Smooth muscle cell (in vitro differentiated cells): Measurements from ENCODE around the gene HOXD9. TPM values are rescaled to one million over a fixed set of nuclear protein-coding genes. Genes with fewer than 3 reads are reported as not detected.

Source experiments
- DNase-seq: peaks from one replicate; lab custom pipeline; 2025; ENCODE audit not compliant: unreplicated experiment; lab: John Stamatoyannopoulos, UW
- H2AFZ ChIP-seq: fragments of 200-600 bp; sonication (generic); 2 replicates; pipeline ENCODE4 v1.6.0; 2016; ENCODE audit warnings: antibody characterized with exemption, low read depth, mild to moderate bottlenecking
- H3F3A ChIP-seq: fragments of 200-600 bp; sonication (generic); 2 replicates; pipeline ENCODE4 v1.6.0; 2017; ENCODE audit warnings: antibody characterized with exemption, low read depth
- H3K27ac ChIP-seq: fragments of 200-600 bp; sonication (generic); 2 replicates; pipeline ENCODE4 v1.5.1; 2016; ENCODE audit warnings: low read depth, mild to moderate bottlenecking
- H3K27me3 ChIP-seq: fragments of 200-600 bp; sonication (generic); 2 replicates; pipeline ENCODE4 v1.6.1; 2016; ENCODE audit warnings: low read depth, mild to moderate bottlenecking
- H3K36me3 ChIP-seq: fragments of 200-600 bp; sonication (generic); 2 replicates; pipeline ENCODE4 v1.5.1; 2016; ENCODE audit warnings: low read depth
- H3K4me1 ChIP-seq: fragments of 200-600 bp; sonication (generic); 2 replicates; pipeline ENCODE4 v1.5.1; 2016; ENCODE audit warnings: low read depth
- H3K4me2 ChIP-seq: fragments of 200-600 bp; sonication (generic); 2 replicates; pipeline ENCODE4 v1.6.0; 2016; ENCODE audit warnings: mild to moderate bottlenecking
- H3K4me3 ChIP-seq: fragments of 200-600 bp; sonication (generic); 2 replicates; pipeline ENCODE4 v1.5.1; 2016; ENCODE audit warnings: mild to moderate bottlenecking
- H3K79me2 ChIP-seq: fragments of 200-600 bp; sonication (generic); 2 replicates; pipeline ENCODE4 v1.6.0; 2016; ENCODE audit warnings: low read depth, mild to moderate bottlenecking
- H3K9ac ChIP-seq: fragments of 200-600 bp; sonication (generic); 2 replicates; pipeline ENCODE4 v1.6.0; 2016; ENCODE audit warnings: low read depth
- H3K9me3 ChIP-seq: fragments of 200-600 bp; sonication (generic); replicated peaks from 2 replicates; pipeline ENCODE4 v1.5.1; 2016; ENCODE audit warnings: low read depth
- H4K20me1 ChIP-seq: fragments of 200-600 bp; sonication (generic); 2 replicates; pipeline ENCODE4 v1.6.0; 2016; ENCODE audit warnings: low read depth
- WGBS: methylation state at CpG from one replicate; pipeline ENCODE4 v1.1.7; 2016; ENCODE audit warnings: low lambda C conversion rate; 5-methylcytosine and 5-hydroxymethylcytosine counted together
- polyA plus RNA-seq: library from polyadenylated mRNA; unstranded; fragments of >200 nt; fragmentation: Nextera tagmentation; extraction: Ambion mirVana; gene quantifications from 2 replicates; pipeline ENCODE4 v1.2.1, GENCODE V29; 2016
- total RNA-seq: library from RNA; depleted of rRNA; stranded (reverse); fragments of >200 nt; gene quantifications from 2 replicates; pipeline ENCODE4 v1.2.3, GENCODE V29; 2014
- TF ChIP-seq, protein P1 (sequence below): fragments of 200-600 bp; sonication (generic); IDR thresholded peaks from 2 replicates; pipeline ENCODE4 v1.5.1; 2017; ENCODE audit warnings: borderline replicate concordance, mild to moderate bottlenecking, antibody characterized with exemption; ENCODE audit not compliant: insufficient read depth, poor library complexity, severe bottlenecking

HOXD9 gene
- total and polyA plus RNA-seq, 2 experiments from 2014 or later, result 0.49 to 2.2 TPM

DNA sequence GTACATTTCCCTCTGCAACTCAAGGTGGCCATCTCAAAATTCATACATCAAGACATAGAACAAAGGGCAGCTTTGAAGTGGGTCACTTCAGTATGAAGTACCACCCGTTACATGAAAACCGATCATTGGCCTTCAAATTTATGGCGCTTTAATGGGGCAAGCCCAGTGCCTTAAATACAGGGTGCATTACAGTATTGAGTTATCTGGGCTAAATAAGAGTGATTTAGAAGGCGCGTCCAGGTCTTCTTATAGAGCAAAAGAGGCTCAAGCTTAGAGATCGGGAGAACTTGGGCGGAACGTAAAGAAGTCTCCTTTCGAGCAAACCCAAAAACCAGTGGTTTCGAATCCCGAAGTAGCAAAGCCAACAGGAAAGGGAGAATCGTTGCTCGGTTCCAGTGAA is 41.7 kb downstream of the HOXD9 start:
- WGBS, result 24% methylated on average over 13 of the region's 13 CpGs
- no peak overlapping the region for H3K4me3 ChIP-seq
- H3K27ac ChIP-seq, result no peak overlapping the region
- H3K9me3 ChIP-seq, result no peaks in the 10 kb centered on the region
- H3K4me2 ChIP-seq, result no peak overlapping the region
- H3K4me1 ChIP-seq, result no peaks in the 10 kb centered on the region
- H3K9ac ChIP-seq, result no peak overlapping the region
- peaks cover 100% of the 10 kb centered on the region for H3K27me3 ChIP-seq
- TF ChIP-seq, protein P1, sequence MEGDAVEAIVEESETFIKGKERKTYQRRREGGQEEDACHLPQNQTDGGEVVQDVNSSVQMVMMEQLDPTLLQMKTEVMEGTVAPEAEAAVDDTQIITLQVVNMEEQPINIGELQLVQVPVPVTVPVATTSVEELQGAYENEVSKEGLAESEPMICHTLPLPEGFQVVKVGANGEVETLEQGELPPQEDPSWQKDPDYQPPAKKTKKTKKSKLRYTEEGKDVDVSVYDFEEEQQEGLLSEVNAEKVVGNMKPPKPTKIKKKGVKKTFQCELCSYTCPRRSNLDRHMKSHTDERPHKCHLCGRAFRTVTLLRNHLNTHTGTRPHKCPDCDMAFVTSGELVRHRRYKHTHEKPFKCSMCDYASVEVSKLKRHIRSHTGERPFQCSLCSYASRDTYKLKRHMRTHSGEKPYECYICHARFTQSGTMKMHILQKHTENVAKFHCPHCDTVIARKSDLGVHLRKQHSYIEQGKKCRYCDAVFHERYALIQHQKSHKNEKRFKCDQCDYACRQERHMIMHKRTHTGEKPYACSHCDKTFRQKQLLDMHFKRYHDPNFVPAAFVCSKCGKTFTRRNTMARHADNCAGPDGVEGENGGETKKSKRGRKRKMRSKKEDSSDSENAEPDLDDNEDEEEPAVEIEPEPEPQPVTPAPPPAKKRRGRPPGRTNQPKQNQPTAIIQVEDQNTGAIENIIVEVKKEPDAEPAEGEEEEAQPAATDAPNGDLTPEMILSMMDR, result no peak
- H3K36me3 ChIP-seq, result no peaks in the 10 kb centered on the region
- no peaks in the 10 kb centered on the region for H4K20me1 ChIP-seq
- no peaks in the 10 kb centered on the region for H3K79me2 ChIP-seq
- no peak for DNase-seq
- no peaks in the 10 kb centered on the region for H3F3A ChIP-seq
- H2AFZ ChIP-seq, result no peak overlapping the region

- no peak for DNase-seq
- 4% methylated on average over 52 of the region's 52 CpGs for WGBS
- no peaks in the 10 kb centered on the region for H3K36me3 ChIP-seq
- H3K79me2 ChIP-seq, result no peaks in the 10 kb centered on the region
- H3F3A ChIP-seq, result no peaks in the 10 kb centered on the region
- H3K27me3 ChIP-seq, result peaks cover 100% of the 10 kb centered on the region
- H3K4me2 ChIP-seq, result peak overlapping the region; percentile 25
- no peak overlapping the region for H3K9ac ChIP-seq
- no peak overlapping the region for H3K4me3 ChIP-seq
- H3K9me3 ChIP-seq, result no peaks in the 10 kb centered on the region
- no peak overlapping the region for H3K27ac ChIP-seq
- H2AFZ ChIP-seq, result no peak overlapping the region
- TF ChIP-seq, protein P1, result no peak
- H3K4me1 ChIP-seq, result no peaks in the 10 kb centered on the region
- no peaks in the 10 kb centered on the region for H4K20me1 ChIP-seq
Observed at GRCh38 chr2:176164611-176165369, 42.3 kb downstream of the HOXD9 start.

DNA sequence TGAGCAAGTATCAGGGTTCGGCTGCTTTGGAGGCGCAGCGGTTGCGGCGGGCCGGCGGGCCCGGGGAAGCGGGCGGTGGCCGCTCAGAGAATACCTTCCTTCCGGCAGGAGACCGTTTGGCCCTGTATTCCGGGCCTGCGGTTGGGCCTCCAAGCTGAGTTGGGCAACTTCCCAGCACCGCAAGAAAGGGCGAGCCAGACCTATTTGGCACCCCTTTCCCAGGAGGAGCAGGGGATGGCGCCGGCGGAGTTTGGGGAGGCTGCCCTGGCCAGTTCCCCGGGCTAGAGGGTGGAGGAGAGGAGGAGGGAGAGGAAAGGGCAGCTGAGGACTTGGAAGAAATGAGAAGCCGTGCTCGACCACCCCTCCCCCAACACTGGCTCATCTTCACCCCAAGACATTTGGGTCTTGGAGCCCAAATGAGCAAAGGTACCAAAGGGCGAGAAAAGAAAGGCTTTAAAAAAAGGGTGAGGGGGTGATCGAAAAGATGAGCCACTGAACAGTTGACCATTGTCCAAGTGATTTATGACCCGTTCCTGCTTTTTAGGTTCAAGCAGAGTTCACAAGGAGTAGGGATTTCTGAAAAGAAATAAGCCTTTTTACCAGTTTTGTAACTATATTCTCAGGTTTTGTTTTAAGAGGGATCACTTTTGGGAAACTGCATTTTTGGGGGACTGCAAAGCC is 43.0 kb downstream of the HOXD9 start:
- Histone ChIP-seq H3K36me3 (no peaks in the 10 kb centered on the region), H3K27me3 (peaks cover 100% of the 10 kb centered on the region), H3K79me2 (no peaks in the 10 kb centered on the region), H3K27ac (no peak overlapping the region), H3K9me3 (no peaks in the 10 kb centered on the region), H3K4me1 (no peaks in the 10 kb centered on the region), H3K4me3 (no peak overlapping the region), H4K20me1 (no peaks in the 10 kb centered on the region), H2AFZ (no peak overlapping the region), H3K9ac (no peak overlapping the region), H3K4me2 (no peak overlapping the region), H3F3A (no peaks in the 10 kb centered on the region)
- TF ChIP-seq, protein P1, result no peak
- no peak for DNase-seq
- 8% methylated on average over 26 of the region's 26 CpGs for WGBS
